H54 (cell line): Measurements from ENCODE around the gene IFT122.

Experiments
- DNase-seq: peaks from one replicate; pipeline ENCODE4 v3.0.0; 2011; ENCODE audit warnings: low spot score, mixed read lengths; ENCODE audit not compliant: insufficient read length
- FAIRE-seq: peaks from 3 replicates; lab custom pipeline; 2011; peaks lifted over from hg19 to GRCh38; lab: Jason Lieb, UNC
- POLR2A ChIP-seq: IDR thresholded peaks from 2 replicates; pipeline ENCODE4 v1.6.1; 2011; ENCODE audit warnings: low read depth, mild to moderate bottlenecking, low read length

Gene IFT122

GRCh38 chr3:129558081-129558771 lies 118.2 kb downstream of the IFT122 start:
- no peak for TF ChIP-seq POLR2A
- FAIRE-seq (no peak), DNase-seq (peak; percentile 49)

DNA sequence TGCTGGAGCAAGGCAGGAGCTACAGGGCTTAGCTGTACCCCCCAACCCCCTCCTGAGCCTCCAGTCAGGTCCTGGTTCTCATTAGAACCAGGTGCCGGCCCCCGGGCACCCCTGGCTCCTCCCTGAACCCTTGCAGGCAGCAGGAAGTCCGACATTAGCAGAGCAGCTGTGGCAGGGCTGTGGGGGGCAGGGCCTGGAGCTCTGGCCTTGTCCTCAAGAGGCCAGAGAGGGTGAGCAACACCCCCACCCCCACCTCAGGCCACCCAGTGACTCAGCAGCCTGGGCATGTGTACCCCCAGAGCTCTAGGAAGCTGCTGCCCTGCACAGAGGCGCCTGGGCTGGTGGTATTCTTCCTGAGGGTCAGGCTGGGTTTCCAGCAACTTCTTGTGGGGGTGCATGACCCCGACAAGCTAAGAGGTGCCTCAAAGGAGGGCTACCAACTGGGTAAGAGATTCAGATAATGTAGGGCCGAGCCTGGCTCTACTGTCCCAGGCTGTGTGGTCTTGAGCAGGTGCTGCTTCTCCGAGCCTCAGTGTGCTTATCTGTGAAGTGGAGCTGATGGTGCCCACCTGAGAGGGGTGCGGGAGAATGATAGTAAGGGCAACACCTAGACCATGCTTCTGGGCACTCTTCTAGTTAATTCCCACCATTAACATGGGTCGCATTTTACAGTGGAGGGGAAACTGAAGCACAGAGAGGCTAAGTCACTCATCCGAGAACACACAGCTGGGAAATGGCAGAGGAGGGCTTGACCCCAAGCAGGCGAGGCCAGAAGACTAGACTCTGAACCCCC lies 118.9 kb downstream of the IFT122 start:
- no peak for TF ChIP-seq POLR2A
- FAIRE-seq (no peak), DNase-seq (peak; percentile 97)

- no peak for TF ChIP-seq POLR2A
- no peak for DNase-seq
- no peak for FAIRE-seq
Measured at GRCh38 chr3:129559565-129560079, 119.6 kb downstream of the IFT122 start.

- FAIRE-seq (no peak), DNase-seq (peak; percentile 51)
- no peak for TF ChIP-seq POLR2A
Measured at GRCh38 chr3:129560269-129560787, 120.3 kb downstream of the IFT122 start.

DNA sequence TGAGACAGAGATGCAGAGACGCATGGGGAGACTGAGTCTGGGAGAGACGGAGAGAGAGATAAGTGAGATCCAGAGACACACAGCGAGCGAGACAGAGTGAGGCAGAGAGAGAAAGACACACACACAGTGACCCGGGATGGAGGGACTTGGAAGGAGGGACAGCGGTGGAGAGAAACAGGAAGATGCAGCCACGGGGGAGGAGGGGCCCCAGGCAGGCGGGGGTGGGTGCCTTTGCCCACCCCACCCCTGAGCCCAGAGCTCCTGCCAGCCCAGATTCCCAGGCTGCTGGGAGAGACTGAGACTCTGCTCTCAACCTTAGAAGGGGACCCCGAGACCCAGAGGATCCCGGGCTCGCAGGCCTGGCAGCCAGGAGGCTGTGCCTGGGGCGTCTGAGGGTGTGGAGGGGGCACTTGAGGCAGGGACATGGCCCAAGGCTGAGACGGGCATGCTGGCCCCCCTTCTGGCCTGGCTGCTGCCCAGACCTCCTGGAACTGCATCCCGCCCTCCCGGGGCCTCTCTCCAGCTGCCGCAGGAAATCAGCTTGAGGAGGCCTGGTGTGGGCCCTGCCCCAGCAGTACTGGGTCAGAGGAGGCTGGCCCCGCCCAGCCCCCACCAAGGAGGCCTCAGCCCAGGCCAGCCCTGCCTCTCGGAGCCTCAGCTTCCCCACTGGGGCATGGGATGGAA lies 121.0 kb downstream of the IFT122 start:
- DNase-seq (peak; percentile 92), FAIRE-seq (no peak)
- no peak for TF ChIP-seq POLR2A

DNA sequence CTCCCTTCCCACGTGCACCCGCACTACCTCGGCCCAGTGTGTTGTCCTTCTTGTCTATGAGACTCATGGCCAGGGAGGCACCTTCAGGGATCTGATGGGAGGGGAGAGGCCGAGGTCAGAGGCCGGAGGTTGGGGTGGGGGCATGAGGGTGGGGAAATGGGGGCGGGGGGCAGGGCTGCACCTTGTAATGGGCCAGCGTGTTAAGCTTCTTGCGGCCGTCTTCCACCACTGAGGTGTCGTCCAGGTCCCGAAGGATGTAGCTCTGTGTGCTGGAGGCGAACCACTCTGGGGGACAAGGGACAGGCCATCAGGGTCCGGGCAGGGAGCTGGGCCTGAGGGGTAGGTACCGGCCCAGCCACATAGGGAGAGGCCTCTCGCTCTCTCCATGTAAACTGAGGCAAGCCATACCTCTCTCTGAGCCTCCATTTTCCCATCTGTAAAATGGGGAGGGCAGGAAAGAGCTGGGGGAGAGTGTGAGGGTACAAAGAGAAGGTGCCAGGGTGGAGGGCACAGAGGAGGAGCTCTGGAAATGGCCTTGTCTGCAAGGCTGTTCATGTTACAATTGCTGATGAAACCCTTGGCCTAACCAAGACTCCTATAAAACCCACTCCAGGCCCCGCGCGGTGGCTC lies 121.7 kb downstream of the IFT122 start:
- no peak for TF ChIP-seq POLR2A
- FAIRE-seq (no peak), DNase-seq (no peak)

DNA sequence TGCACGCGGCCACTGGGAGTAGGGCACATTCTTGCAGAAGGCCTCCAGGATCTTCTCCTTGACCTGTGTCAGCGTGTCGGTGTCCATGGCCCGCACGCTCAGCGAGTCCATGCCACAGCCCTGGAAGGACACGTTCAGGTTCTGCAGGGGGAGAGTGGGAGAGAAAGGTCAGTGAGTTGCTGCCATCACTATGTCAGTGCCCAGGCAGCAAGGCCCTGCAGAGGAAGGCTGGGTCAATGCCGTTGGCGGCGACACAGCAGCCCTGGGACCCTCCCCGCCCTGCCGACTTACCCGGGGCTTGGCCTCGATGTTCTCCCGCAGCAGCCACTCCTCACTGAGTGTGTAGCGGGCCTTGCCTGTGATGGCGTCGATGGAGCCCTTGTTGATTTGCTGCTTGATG lies 122.8 kb downstream of the IFT122 start:
- no peak for DNase-seq
- no peak for FAIRE-seq
- no peak for TF ChIP-seq POLR2A

DNA sequence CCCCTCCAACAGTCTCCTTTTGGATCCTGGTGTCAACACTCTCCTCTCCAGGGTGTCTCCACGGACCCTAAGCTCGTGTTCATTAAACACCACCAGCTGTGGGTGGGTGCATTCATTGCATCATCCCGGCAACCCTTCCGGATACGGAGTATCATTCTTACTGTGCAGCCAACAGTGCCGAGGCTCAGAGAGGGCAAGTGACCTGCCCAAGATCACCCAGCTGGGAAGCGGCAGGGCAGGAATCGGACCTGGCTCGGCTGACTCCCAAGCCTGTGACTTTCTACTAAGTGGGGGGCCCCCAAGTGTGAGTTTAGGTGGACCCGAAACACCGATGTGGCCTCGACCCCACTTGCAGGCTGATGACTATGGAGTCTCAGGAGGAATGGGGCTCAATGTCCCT lies 123.3 kb downstream of the IFT122 start:
- TF ChIP-seq POLR2A, result no peak
- FAIRE-seq, result no peak
- no peak for DNase-seq

DNA sequence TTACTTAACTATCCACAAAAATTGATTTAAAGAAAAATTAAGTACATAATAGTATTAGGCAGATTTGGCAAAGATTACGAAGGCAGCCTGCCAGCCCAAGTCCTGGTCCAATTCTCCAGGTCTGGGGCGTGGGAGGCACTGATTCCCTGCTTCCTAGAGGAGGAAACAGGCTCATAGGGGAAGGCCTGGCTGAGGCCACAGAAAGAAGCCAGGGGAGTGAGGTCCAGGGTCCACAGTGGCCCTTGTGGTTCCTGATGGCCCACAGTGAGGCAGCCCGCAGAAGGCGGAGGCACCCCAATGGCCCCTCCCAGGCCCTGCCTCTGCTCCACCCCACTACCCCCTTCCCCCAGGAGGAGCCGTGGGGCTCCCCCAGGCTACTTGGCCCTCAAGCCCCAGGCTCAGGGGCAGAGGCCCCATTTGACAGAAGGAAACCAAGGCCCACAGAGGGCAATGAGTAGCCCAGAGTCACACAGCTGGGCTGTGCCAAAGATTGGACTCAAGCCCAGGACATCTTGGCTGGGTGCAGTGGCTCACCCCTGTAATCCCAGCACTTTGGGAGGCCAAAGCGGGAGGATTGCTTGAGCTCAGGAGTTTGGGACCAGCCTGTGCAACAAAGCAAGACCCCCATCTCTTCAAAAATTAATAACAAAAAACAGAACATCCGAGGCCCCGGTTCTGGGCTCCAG lies 124.0 kb downstream of the IFT122 start:
- DNase-seq (no peak), FAIRE-seq (no peak)
- TF ChIP-seq POLR2A, result no peak

DNA sequence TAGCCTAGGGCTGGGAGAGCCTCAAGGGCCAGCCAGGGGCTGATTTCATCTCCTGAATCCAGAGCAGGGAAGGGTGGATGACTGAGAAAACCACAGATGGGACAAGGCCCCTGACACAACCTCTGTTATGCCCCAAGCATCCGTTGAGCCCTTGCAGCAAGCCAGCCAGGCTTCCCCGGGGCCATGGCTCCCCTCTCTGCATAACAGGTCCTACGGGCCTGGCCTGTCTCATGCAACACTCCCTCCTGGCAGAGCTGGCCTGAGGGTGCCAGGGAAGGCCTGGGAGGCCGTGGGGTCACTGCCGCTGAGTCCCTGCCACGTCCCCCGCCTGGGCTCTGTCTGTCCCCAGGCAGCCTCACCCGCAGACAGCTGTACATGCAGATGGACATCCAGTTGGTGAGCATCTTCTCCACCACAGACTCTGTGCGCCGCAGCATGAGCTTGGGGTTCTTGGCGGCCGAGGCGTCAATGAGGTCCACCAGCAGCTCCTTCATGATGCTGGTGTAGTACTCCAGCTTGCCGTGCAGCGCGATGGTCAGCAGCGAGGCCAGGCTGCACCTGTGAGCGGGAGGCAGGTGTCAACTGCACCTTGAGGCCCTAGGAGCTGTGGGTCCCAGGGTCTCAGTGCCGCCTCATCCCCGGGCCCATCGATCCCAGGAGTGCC lies 125.1 kb downstream of the IFT122 start:
- no peak for DNase-seq
- no peak for FAIRE-seq

DNA sequence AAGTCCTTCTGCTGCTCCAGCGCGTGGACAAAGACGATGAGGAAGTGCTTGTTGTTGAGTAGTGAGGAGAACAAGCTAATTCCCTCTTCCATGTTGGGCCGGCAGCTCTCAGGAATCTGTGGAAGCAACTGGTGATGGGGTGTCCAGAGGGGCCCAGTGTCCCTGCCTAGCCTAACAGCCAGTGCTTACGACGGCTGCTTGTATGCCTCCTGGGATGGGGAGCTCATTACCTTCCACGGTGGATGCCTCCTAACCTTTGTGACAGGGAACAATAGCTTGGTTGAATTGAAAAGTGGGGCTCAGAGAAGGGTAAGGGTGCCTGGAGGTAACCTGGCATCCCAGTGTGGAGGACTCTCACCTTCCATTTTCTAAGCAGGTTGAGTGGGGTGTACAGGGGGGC lies 125.9 kb downstream of the IFT122 start:
- no peak for TF ChIP-seq POLR2A
- DNase-seq, result no peak
- FAIRE-seq, result no peak

More for the DNA sequence above, 125.1 kb downstream of the IFT122 start:
- TF ChIP-seq POLR2A, result no peak

GRCh38 chr3:129567176-129567705 lies 127.2 kb downstream of the IFT122 start:
- DNase-seq (no peak), FAIRE-seq (no peak)
- no peak for TF ChIP-seq POLR2A
